H1 (cell line): ENCODE results near the gene NQO2. TPM values are rescaled to one million over a fixed set of nuclear protein-coding genes. Genes with fewer than 3 reads are reported as not detected.

Source experiments
- BCL11A ChIP-seq, 2 experiments: IDR thresholded peaks; one replicate each; pipeline ENCODE4 v1.6.1; 2011; ENCODE audit warnings: low read depth in 2 of 2, low read length in 2 of 2, mild to moderate bottlenecking in 2 of 2
- BRCA1 ChIP-seq: IDR thresholded peaks from 2 replicates; pipeline ENCODE4 v1.6.1; 2012; ENCODE audit warnings: low read depth, low read length, improper control_type of control experiment
- CBX8 ChIP-seq: fragments of 300-800, 300-1000 bp; sonication (generic); IDR thresholded peaks from 2 replicates; pipeline ENCODE4 v1.7.1; 2016; ENCODE audit warnings: low read depth, low read length, borderline replicate concordance
- EZH2 ChIP-seq: fragments of 200-600 bp; sonication (generic); IDR thresholded peaks from 2 replicates; pipeline ENCODE4 v1.7.1; 2012; ENCODE audit warnings: low read depth, mild to moderate bottlenecking, moderate library complexity, low read length, inconsistent platforms; ENCODE audit not compliant: severe bottlenecking
- MAFK ChIP-seq: IDR thresholded peaks from 2 replicates; pipeline ENCODE4 v1.6.1; 2012; ENCODE audit warnings: low read depth, mild to moderate bottlenecking, improper control_type of control experiment, low read length
- RXRA ChIP-seq: IDR thresholded peaks from 2 replicates; pipeline ENCODE4 v1.6.1; 2011; ENCODE audit warnings: low read depth, mild to moderate bottlenecking, low read length, moderate library complexity; ENCODE audit not compliant: insufficient read depth
- SP4 ChIP-seq: IDR thresholded peaks from 2 replicates; pipeline ENCODE4 v1.6.1; 2012; ENCODE audit warnings: low read length, inconsistent platforms
- TAF1 ChIP-seq: IDR thresholded peaks from 2 replicates; pipeline ENCODE4 v1.6.1; 2011; ENCODE audit warnings: mild to moderate bottlenecking, low read depth, low read length
- polyA plus RNA-seq, 7 experiments: library from polyadenylated mRNA; depleted of rRNA in 3 of 7; stranded (reverse) in 5 of 7; unstranded in 2 of 7; fragments of >200 nt in 5 of 7; fragments of 200-250 nt in 2 of 7; gene quantifications; 1 replicate in 5 of 7; 2 replicates in 1 of 7; 4 replicates in 1 of 7; pipeline versions ENCODE4 v1.2.1 to v1.2.3, GENCODE V29; 2011 to 2013; ENCODE audit warnings: missing spikeins in 2 of 7, mixed read lengths in 2 of 7
- total RNA-seq: library from RNA; stranded (reverse); fragmentation: NEBNext Ultra II Directional; extraction: Animal tissue kit (Norgen Biotek cat#: 25700); gene quantifications from 2 replicates; pipeline ENCODE4 v1.2.1, GENCODE V29; 2021

NQO2 gene
- total and polyA plus RNA-seq, 2 of the 8 experiments (the other 6 are each of a cell fraction or from before 2014, with no cell fraction given) = 135 to 168 TPM

DNA sequence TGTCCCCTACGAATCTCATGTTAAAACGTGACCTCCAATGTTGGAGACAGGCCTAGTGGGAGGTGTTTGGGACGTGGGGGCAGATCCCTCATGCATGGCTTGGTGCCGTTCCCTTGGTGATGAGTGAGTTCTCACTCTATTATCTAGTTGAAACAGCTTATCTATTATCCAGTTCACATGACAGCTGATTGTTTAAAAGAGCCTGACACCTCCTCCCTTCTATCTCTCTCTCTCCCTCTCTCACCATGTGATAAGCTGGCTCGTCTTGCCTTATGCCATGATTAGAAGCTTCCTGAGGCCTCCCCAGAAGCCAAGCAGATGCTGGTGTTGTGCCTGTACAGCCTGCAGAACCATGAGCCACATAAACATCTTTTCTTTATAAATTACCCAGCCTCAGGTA lies 35.7 kb downstream of the NQO2 start (continued):
- TF ChIP-seq BCL11A (IDR thresholded peaks at IDR 0.05; ENCODE audit: low read depth in 2 of 2, low read length in 2 of 2) = no peak
- no peak for TF ChIP-seq CBX8
- no peak for TF ChIP-seq TAF1
- no peak for TF ChIP-seq EZH2
- no peak for TF ChIP-seq RXRA
- no peak for TF ChIP-seq SP4
- no peak for TF ChIP-seq MAFK
- TF ChIP-seq BRCA1 = no peak
